Activated CD4-positive, CD25-positive, alpha-beta regulatory T cell treated with anti-CD3 and anti-CD28 coated beads, Interleukin-2, amount 50 U/mL, for 16 hours (primary cell): Measurements from ENCODE around the gene RANGAP1.
"Not testable (repeated sequence)": the region's sequence is repeated elsewhere in the genome, so short reads cannot be mapped to it uniquely, and the experiment has no call there.

Experiments used
- DNase-seq: peaks from one replicate; pipeline ENCODE4 v3.0.0-alpha.2; 2020; ENCODE audit warnings: low read depth, low spot score

The RANGAP1 gene

GRCh38 chr22:41261541-41262249 lies 24.3 kb downstream of the RANGAP1 start:
- no peak for DNase-seq

GRCh38 chr22:41260871-41261270 lies 25.1 kb downstream of the RANGAP1 start:
- DNase-seq = no peak

- DNase-seq = not testable (repeated sequence)
Measured at GRCh38 chr22:41259756-41260155, 26.2 kb downstream of the RANGAP1 start.

GRCh38 chr22:41257696-41258095 lies 28.3 kb downstream of the RANGAP1 start:
- no peak for DNase-seq

- DNase-seq = no peak
Measured at GRCh38 chr22:41256254-41257253, 29.4 kb downstream of the RANGAP1 start.

GRCh38 chr22:41254230-41254629 lies 31.8 kb downstream of the RANGAP1 start:
- DNase-seq = no peak

- no peak for DNase-seq
Measured at GRCh38 chr22:41252365-41252764, 33.6 kb downstream of the RANGAP1 start.

- DNase-seq = no peak
Measured at GRCh38 chr22:41250127-41250526, 35.9 kb downstream of the RANGAP1 start.

GRCh38 chr22:41249442-41249841 lies 36.5 kb downstream of the RANGAP1 start:
- DNase-seq = no peak

- DNase-seq = no peak
Measured at GRCh38 chr22:41248758-41249157, 37.2 kb downstream of the RANGAP1 start.

- DNase-seq = no peak
Measured at GRCh38 chr22:41248314-41248713, 37.7 kb downstream of the RANGAP1 start.

- no peak for DNase-seq
Measured at GRCh38 chr22:41247703-41248102, 38.3 kb downstream of the RANGAP1 start.

- no peak for DNase-seq
Measured at GRCh38 chr22:41245917-41246499, 40.0 kb downstream of the RANGAP1 start.

- no peak for DNase-seq
Measured at GRCh38 chr22:41243361-41243760, 42.6 kb downstream of the RANGAP1 start.

- DNase-seq = no peak
Measured at GRCh38 chr22:41242396-41243117, 43.4 kb downstream of the RANGAP1 start.

- DNase-seq = no peak
Measured at GRCh38 chr22:41241133-41241676, 44.8 kb downstream of the RANGAP1 start.

GRCh38 chr22:41240377-41241132 lies 45.4 kb downstream of the RANGAP1 start, which contains the start of gene CHADL:
CHADL (minus strand) TSS chr22:41240931; CDS start chr22:41240881, 50 bp downstream.
- DNase-seq = no peak

- DNase-seq = no peak
Measured at GRCh38 chr22:41239443-41240128, 46.4 kb downstream of the RANGAP1 start.

GRCh38 chr22:41238570-41239442 lies 47.2 kb downstream of the RANGAP1 start:
- DNase-seq = no peak
